ENCODE data around the gene IFI35. TPM values are rescaled to one million over a fixed set of nuclear protein-coding genes. Genes with fewer than 3 reads are reported as not detected.
A peak's percentile ranks its signal among the peaks of the same experiment; 100 is the strongest.

IFI35 gene
- total and polyA plus RNA-seq, 9 of the 15 experiments (the other 6 are each of a cell fraction or from before 2014, with no cell fraction given), result 4.4 to 13.1 (median 10.2) TPM

DNA sequence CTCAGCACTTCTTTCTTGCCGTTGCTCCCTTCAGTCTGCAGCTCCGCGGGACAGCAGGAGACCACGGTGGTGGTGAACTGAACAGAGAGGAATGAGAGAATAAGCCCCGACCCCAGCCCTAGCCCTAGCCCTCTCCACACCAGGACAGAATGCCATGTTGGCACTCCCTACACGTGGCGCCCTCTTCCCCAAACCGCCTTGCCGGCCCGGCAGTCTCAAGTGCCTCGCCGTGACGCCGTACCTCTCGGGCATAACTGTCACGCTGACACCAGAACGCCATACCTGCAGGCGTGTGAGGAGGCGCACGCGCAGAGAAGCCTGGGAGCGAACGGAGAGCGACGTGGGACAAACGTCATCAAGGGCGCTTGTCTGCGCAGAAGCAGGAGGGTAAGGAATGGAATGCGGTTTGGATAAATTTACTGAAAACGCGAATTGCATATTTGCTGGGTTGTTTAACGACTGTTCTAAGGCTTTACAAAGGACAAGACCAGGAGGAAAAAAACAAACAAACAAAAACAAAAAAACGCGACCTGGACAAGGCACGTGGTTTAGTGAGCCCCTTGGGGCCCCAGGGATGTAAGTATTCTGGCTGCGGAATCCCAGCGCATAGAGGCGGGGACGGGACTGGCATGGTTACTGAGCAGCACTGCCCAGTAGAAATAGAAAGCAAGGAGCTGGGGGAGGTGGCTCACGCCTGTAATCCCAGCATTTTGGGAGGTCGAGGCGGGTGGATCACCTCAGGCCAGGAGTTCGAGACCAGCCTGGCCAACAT lies 42.2 kb upstream of the IFI35 start, which contains the start of gene AARSD1 (continued):
- TF ChIP-seq, protein P1, sequence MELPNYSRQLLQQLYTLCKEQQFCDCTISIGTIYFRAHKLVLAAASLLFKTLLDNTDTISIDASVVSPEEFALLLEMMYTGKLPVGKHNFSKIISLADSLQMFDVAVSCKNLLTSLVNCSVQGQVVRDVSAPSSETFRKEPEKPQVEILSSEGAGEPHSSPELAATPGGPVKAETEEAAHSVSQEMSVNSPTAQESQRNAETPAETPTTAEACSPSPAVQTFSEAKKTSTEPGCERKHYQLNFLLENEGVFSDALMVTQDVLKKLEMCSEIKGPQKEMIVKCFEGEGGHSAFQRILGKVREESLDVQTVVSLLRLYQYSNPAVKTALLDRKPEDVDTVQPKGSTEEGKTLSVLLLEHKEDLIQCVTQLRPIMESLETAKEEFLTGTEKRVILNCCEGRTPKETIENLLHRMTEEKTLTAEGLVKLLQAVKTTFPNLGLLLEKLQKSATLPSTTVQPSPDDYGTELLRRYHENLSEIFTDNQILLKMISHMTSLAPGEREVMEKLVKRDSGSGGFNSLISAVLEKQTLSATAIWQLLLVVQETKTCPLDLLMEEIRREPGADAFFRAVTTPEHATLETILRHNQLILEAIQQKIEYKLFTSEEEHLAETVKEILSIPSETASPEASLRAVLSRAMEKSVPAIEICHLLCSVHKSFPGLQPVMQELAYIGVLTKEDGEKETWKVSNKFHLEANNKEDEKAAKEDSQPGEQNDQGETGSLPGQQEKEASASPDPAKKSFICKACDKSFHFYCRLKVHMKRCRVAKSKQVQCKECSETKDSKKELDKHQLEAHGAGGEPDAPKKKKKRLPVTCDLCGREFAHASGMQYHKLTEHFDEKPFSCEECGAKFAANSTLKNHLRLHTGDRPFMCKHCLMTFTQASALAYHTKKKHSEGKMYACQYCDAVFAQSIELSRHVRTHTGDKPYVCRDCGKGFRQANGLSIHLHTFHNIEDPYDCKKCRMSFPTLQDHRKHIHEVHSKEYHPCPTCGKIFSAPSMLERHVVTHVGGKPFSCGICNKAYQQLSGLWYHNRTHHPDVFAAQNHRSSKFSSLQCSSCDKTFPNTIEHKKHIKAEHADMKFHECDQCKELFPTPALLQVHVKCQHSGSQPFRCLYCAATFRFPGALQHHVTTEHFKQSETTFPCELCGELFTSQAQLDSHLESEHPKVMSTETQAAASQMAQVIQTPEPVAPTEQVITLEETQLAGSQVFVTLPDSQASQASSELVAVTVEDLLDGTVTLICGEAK (IDR thresholded peaks at IDR 0.05), result peak; percentile 38; the same call in 1 of the 2 replicates
- TF ChIP-seq, protein P1 (CRISPR knock-in tag; IDR thresholded peaks at IDR 0.05), result no peak
- TF ChIP-seq POLR2H (tag; IDR thresholded peaks at IDR 0.05; ENCODE audit: low read depth) (0 out of 2 replicates have a peak, but pooled peaks have one; percentile 45), POLR2AphosphoS5 (IDR thresholded peaks at IDR 0.05; ENCODE audit: control insufficient read depth, insufficient read depth, low read depth, low read length) (peak; percentile 93)
